Right lobe of liver (tissue), 6 donors: Measurements from ENCODE around the gene HLF. TPM values are rescaled to one million over a fixed set of nuclear protein-coding genes. Genes with fewer than 3 reads are reported as not detected.
A peak's percentile ranks its signal among the peaks of the same experiment; 100 is the strongest.

Experiments used
- ATAC-seq, 4 donors: fragments of 200-7000 bp; cut with Tn5 transposase; one replicate each; pipeline ENCODE4 v1.9.1; 2020; ENCODE audit warnings: mild to moderate bottlenecking in 4 of 4, moderate library complexity in 4 of 4
- DNase-seq, 3 donors: peaks; one replicate each; pipeline ENCODE4 v3.0.0-alpha.2; 2020
- H3K27ac ChIP-seq, 3 donors: fragments of 200-600 bp; one replicate each; pipeline ENCODE4 v1.8.0; 2022
- H3K27me3 ChIP-seq, 2 donors: fragments of 200-600 bp; one replicate each; pipeline ENCODE4 v1.8.0; 2022
- H3K36me3 ChIP-seq, 4 donors: fragments of 200-600 bp; sonication (generic) in 1 of 4; one replicate each; pipeline versions ENCODE4 v1.5.1 to v1.8.0; 2017 to 2022; ENCODE audit warnings: control low read depth in 1 of 4
- H3K4me1 ChIP-seq, 4 donors: fragments of 200-600 bp; sonication (generic) in 1 of 4; one replicate each; pipeline versions ENCODE4 v1.5.1 to v1.8.0; 2017 to 2022; ENCODE audit warnings: control low read depth in 1 of 4
- H3K4me3 ChIP-seq, 3 donors: fragments of 200-600 bp; one replicate each; pipeline ENCODE4 v1.8.0; 2022
- H3K9me3 ChIP-seq, 4 donors: fragments of 200-600 bp; sonication (generic) in 1 of 4; one replicate each; pipeline versions ENCODE4 v1.5.1 to v1.8.0; 2017 to 2022; ENCODE audit warnings: control low read depth in 1 of 4
- CTCF ChIP-seq, 4 donors: fragments of 200-600 bp in 3 of 4; fragments of 450-650 bp in 1 of 4; IDR thresholded peaks; one replicate each; pipeline versions ENCODE4 v1.5.1 to v1.8.0; 2016 to 2022; ENCODE audit warnings: antibody characterized with exemption in 4 of 4, mild to moderate bottlenecking in 2 of 4
- POLR2A ChIP-seq: fragments of 450-650 bp; IDR thresholded peaks from one replicate; pipeline ENCODE4 v1.6.1; 2017; ENCODE audit warnings: antibody characterized with exemption, mild to moderate bottlenecking
- WGBS: methylation state at CpG from one replicate; pipeline ENCODE4 v1.1.6; 2018; ENCODE audit warnings: low coverage, low lambda C conversion rate; ENCODE audit not compliant: insufficient coverage; ENCODE audit errors: missing lambda C conversion rate; 5-methylcytosine and 5-hydroxymethylcytosine counted together
- intact Hi-C, 2 donors: fragments of 100-400 bp; cut with DNase I; formaldehyde crosslinking; loops; one replicate each; pipeline versions ENCODE4 v1.11.2 to v1.14.1; 2022
- total RNA-seq, 6 experiments: library from RNA; depleted of rRNA in 2 of 6; stranded (reverse); fragments of >200 nt in 2 of 6; fragmentation: NEBNext Ultra II Directional in 3 of 6; extraction: Animal tissue kit (Norgen Biotek cat#: 25700) in 3 of 6; gene quantifications; one replicate each; pipeline versions ENCODE4 v1.1.0 to v1.2.4, GENCODE V29; 2016 to 2023
- donor health status: DM: no; HTN: yes; CAD: no.
- donor health status: DM: no; HTN: no; CAD: no.
- donor health status: DM: no; HTN: no; CAD: no.
- donor health status: DM: no; HTN: yes; CAD: no.
- donor health status: DM: no; HTN: yes; CAD: no.

Gene HLF
- total RNA-seq, 6 experiments from 2014 or later = 16.4 to 96.9 (median 42.6) TPM

DNA sequence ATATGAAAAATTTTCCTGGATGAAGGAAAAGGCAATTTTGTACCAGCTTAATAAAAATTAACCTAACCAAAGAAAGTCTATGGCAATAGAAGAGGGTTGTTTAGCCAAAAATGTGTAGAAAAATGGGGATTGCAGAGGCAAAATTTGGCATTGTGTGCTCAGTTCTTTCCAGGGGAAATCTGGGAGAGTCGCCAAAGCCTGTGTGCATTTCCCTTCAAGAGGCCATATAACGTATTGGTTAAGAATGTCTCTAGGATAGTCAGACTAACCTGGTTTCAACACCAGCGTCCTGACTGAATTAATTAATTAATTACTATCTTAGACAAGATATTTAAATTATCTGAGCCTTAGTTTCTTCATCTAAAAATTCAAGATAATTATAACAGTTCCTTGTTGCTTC lies 44.8 kb upstream of the HLF start:
- 37% methylated on average over 3 of the region's 3 CpGs for WGBS
- Histone ChIP-seq H3K27me3 (no peaks in the 10 kb centered on the region), H3K4me3 (no peak overlapping the region), H3K36me3 (no peaks in the 10 kb centered on the region), H3K4me1 (peaks cover 0 to 4% (median 0%) of the 10 kb centered on the region in 4 donors), H3K27ac (no peak overlapping the region), H3K9me3 (no peaks in the 10 kb centered on the region)
- intact Hi-C loops = no loop called here
- TF ChIP-seq CTCF (IDR thresholded peaks at IDR 0.05) (no peak), POLR2A (no peak)
- DNase-seq (no peak), ATAC-seq (peak in 2 of 4 donors; percentile 30 to 51)

DNA sequence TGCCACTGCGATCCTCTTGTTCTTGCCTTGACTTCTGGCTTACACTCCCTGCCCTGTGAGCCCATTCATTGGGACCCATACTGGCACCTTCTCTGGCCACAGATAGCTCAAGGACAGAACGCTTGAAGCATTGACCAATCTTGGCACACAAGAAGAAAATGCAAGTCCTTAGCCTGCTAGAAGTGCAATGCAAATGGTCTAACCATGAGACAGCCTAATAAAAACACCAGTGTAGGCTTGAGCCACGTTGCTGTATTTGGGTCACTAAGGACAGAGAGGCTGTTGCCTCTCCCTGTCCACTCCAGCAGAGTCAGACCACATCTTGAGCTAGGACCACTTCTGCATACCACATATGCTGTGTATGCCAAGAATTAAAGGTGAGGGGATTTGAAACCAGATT lies 41.2 kb upstream of the HLF start:
- WGBS = 48% methylated on average over 2 of the region's 3 CpGs
- DNase-seq (no peak), ATAC-seq (no peak)
- Histone ChIP-seq H3K27ac (no peak overlapping the region), H3K9me3 (no peaks in the 10 kb centered on the region), H3K27me3 (no peaks in the 10 kb centered on the region), H3K36me3 (no peaks in the 10 kb centered on the region), H3K4me3 (no peak overlapping the region), H3K4me1 (peaks cover 0 to 4% (median 0%) of the 10 kb centered on the region in 4 donors)
- intact Hi-C loops = no loop called here
- TF ChIP-seq CTCF (IDR thresholded peaks at IDR 0.05) = no peak
- TF ChIP-seq POLR2A = no peak

DNA sequence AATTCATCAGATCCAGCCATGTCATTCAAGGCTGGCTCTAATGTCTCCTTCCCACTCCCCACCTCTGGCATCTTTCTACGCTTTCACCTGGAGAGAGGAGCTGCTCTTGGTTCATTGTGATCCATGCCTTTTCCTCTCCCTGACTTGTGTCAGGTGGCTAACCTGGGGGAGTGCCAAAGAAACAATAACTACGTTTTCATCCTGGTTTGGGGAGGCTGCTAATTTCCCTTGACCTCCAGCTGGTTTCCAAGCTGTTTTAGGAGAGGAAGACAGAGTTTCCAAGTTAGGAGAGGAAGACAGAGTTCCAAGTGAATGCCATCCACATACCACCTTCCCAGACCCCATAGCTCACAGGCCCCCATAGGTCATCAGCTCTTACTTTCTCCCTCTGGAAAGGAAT lies 40.0 kb upstream of the HLF start:
- no peak overlapping the region for H3K4me3 ChIP-seq
- H3K9me3 ChIP-seq = no peaks in the 10 kb centered on the region
- H3K36me3 ChIP-seq = no peaks in the 10 kb centered on the region
- no peaks in the 10 kb centered on the region for H3K27me3 ChIP-seq
- H3K4me1 ChIP-seq = peaks cover 0 to 2% (median 0%) of the 10 kb centered on the region in 4 donors
- no peak for TF ChIP-seq POLR2A
- TF ChIP-seq CTCF (IDR thresholded peaks at IDR 0.05) = no peak
- intact Hi-C loops = no loop called here
- no peak for DNase-seq
- no peak overlapping the region for H3K27ac ChIP-seq
- WGBS = 79% methylated on average over 2 of the region's 2 CpGs
- ATAC-seq = no peak

GRCh38 chr17:55225237-55225636 lies 39.5 kb upstream of the HLF start:
- 94% methylated on average over 5 of the region's 5 CpGs for WGBS
- DNase-seq (no peak), ATAC-seq (no peak)
- Histone ChIP-seq H3K4me1 (no peaks in the 10 kb centered on the region), H3K27me3 (no peaks in the 10 kb centered on the region), H3K36me3 (no peaks in the 10 kb centered on the region), H3K9me3 (no peaks in the 10 kb centered on the region), H3K4me3 (no peak overlapping the region), H3K27ac (no peak overlapping the region)
- intact Hi-C loops = no loop called here
- no peak for TF ChIP-seq CTCF (IDR thresholded peaks at IDR 0.05)
- TF ChIP-seq POLR2A = no peak

DNA sequence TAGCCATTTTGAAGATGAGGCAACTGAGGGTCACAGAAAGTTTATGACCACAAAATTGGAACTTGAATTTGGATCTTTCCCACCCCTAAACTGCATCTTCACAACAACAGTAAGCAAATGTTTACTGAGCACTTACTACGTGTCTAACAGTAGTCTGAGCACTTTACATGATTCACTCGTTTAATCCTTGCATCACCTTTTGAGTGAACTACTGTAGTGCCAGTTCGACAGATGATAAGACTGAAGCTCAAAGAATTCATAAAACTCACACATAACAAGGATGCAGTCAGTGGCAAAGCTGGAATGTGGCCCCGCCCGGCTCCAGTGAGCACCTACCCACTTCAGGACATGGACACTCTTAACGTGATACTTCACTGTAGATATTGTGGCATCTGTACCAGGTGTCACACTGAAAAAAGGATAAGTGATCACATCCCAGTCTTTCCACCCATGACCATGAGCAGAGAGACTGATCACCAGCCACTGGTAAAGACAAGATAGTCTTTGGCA lies 36.0 kb upstream of the HLF start:
- ATAC-seq (no peak), DNase-seq (no peak)
- no peaks in the 10 kb centered on the region for H3K27me3 ChIP-seq
- 70% methylated on average over 6 of the region's 6 CpGs for WGBS
- TF ChIP-seq CTCF (IDR thresholded peaks at IDR 0.05) (no peak), POLR2A (no peak)
- no peaks in the 10 kb centered on the region for H3K9me3 ChIP-seq
- no peak overlapping the region for H3K4me3 ChIP-seq
- no peaks in the 10 kb centered on the region for H3K4me1 ChIP-seq
- no peak overlapping the region for H3K27ac ChIP-seq
- no peaks in the 10 kb centered on the region for H3K36me3 ChIP-seq
- intact Hi-C loops = no loop called here
